Upper lobe of right lung (tissue), 1 donor: ENCODE measurements around the gene GRIN3B. TPM values are rescaled to one million over a fixed set of nuclear protein-coding genes. Genes with fewer than 3 reads are reported as not detected.

Experiments used
- ATAC-seq: fragments of 200-7000 bp; cut with Tn5 transposase; one replicate; pipeline ENCODE4 v1.9.1; 2020; ENCODE audit warnings: mild to moderate bottlenecking, moderate library complexity
- DNase-seq: peaks from one replicate; pipeline ENCODE4 v3.0.0-alpha.2; 2020
- H3K27ac ChIP-seq: fragments of 200-600 bp; one replicate; pipeline ENCODE4 v1.8.0; 2022
- H3K27me3 ChIP-seq: fragments of 200-600 bp; one replicate; pipeline ENCODE4 v1.8.0; 2022; ENCODE audit warnings: mild to moderate bottlenecking
- H3K36me3 ChIP-seq: fragments of 200-600 bp; one replicate; pipeline ENCODE4 v1.8.0; 2022
- H3K4me1 ChIP-seq: fragments of 200-600 bp; one replicate; pipeline ENCODE4 v1.8.0; 2022
- H3K4me3 ChIP-seq: fragments of 200-600 bp; one replicate; pipeline ENCODE4 v1.8.0; 2022; ENCODE audit warnings: mild to moderate bottlenecking
- H3K9me3 ChIP-seq: fragments of 200-600 bp; one replicate; pipeline ENCODE4 v1.8.0; 2022
- CTCF ChIP-seq: fragments of 200-600 bp; IDR thresholded peaks from one replicate; pipeline ENCODE4 v1.8.0; 2022; ENCODE audit warnings: antibody characterized with exemption
- intact Hi-C: fragments of 100-400 bp; cut with DNase I; formaldehyde crosslinking; loops from one replicate; pipeline ENCODE4 v1.11.0; 2022
- total RNA-seq: library from RNA; stranded (reverse); fragmentation: NEBNext Ultra II Directional; extraction: Animal tissue kit (Norgen Biotek cat#: 25700); gene quantifications from one replicate; pipeline ENCODE4 v1.2.1, GENCODE V29; 2021
- donor health status: DM: no; HTN: yes; CAD: no; lungs with severe emphysema.

Gene GRIN3B
- total RNA-seq, 1 donor from 2014 or later: not detected

- ATAC-seq (no peak), DNase-seq (no peak)
- Histone ChIP-seq H3K27ac (no peak overlapping the region), H3K27me3 (no peaks in the 10 kb centered on the region), H3K36me3 (no peaks in the 10 kb centered on the region), H3K9me3 (no peaks in the 10 kb centered on the region), H3K4me1 (peaks cover 11% of the 10 kb centered on the region), H3K4me3 (no peak overlapping the region)
- no peak for TF ChIP-seq CTCF
- intact Hi-C loops: no loop called here
These were observed 20.9 kb upstream of the GRIN3B start for GRCh38 chr19:979318-979741.

GRCh38 chr19:980133-980998, 19.9 kb upstream of the GRIN3B start:
- DNase-seq (no peak), ATAC-seq (no peak)
- no peak overlapping the region for H3K27ac ChIP-seq

GRCh38 chr19:982567-983170, 17.6 kb upstream of the GRIN3B start:
- Histone ChIP-seq H3K27ac (peak overlapping the region; percentile 30), H3K27me3 (no peaks in the 10 kb centered on the region), H3K4me1 (peaks cover 20% of the 10 kb centered on the region), H3K4me3 (peak overlapping the region; percentile 29), H3K36me3 (peaks cover 6% of the 10 kb centered on the region), H3K9me3 (no peaks in the 10 kb centered on the region)
- TF ChIP-seq CTCF: peak; percentile 90
- intact Hi-C loops: loop anchor here (5.0 to 10.0 kb wide), 2 partner anchors 60 to 218 kb away; no protein-coding TSS in a partner anchor
- peak; percentile 91 for ATAC-seq
- DNase-seq: peak; percentile 88

More at GRCh38 chr19:980133-980998, 19.9 kb upstream of the GRIN3B start:
- intact Hi-C loops: loop anchor here (5.0 to 10.0 kb wide), 2 partner anchors 58 to 216 kb away; no protein-coding TSS in a partner anchor
- peaks cover 19% of the 10 kb centered on the region for H3K4me1 ChIP-seq
- H3K9me3 ChIP-seq: no peaks in the 10 kb centered on the region
- H3K4me3 ChIP-seq: no peak overlapping the region
- TF ChIP-seq CTCF: no peak
- H3K27me3 ChIP-seq: no peaks in the 10 kb centered on the region
- no peaks in the 10 kb centered on the region for H3K36me3 ChIP-seq

GRCh38 chr19:984165-984967, 15.9 kb upstream of the GRIN3B start, which contains the start of gene WDR18:
Gene WDR18 (plus strand): TSS chr19:984345. CDS start chr19:984354, 9 bp downstream.
- intact Hi-C loops: loop anchor here (5.0 to 10.0 kb wide), 2 partner anchors 62 to 220 kb away; no protein-coding TSS in a partner anchor
- Histone ChIP-seq H3K27me3 (no peaks in the 10 kb centered on the region), H3K36me3 (peaks cover 6% of the 10 kb centered on the region), H3K4me1 (peaks cover 20% of the 10 kb centered on the region), H3K27ac (peak within 1 kb of the TSS; percentile 90), H3K4me3 (peak within 1 kb of the TSS; percentile 96), H3K9me3 (no peaks in the 10 kb centered on the region)
- TF ChIP-seq CTCF: peak; percentile 23
- ATAC-seq (peak; percentile 94), DNase-seq (peak; percentile 97)

DNA sequence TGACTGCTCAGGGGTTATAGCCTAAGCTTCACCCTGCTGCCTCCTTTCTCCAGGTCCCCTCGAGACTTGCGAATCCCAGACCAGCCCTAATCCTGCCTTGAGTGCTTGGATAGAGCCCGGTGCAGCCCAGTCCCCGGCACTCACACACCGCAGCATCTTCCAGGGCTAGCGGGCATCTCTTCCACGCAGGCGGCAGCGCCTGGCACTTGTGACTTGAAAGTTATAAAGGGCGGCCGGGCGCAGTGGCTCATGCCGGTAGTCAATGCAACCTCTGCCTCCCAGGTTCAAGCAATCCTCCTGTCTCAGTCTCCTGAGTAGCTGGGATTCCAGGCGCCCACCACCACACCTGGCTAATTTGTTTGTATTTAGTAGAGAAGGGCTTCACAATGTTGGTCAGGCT, 14.1 kb upstream of the GRIN3B start:
- peaks cover 20% of the 10 kb centered on the region for H3K4me1 ChIP-seq
- H3K27ac ChIP-seq: no peak overlapping the region
- H3K27me3 ChIP-seq: no peaks in the 10 kb centered on the region
- TF ChIP-seq CTCF: no peak
- no peak overlapping the region for H3K4me3 ChIP-seq
- DNase-seq (no peak), ATAC-seq (no peak)
- H3K9me3 ChIP-seq: no peaks in the 10 kb centered on the region
- intact Hi-C loops: loop anchor here (10.0 kb wide), 1 partner anchor 221 kb away; no protein-coding TSS in a partner anchor
- peaks cover 18% of the 10 kb centered on the region for H3K36me3 ChIP-seq
